Skeletal muscle tissue (tissue), 4 donors: ENCODE data around the gene RNU1-4. TPM values are rescaled to one million over a fixed set of nuclear protein-coding genes. Genes with fewer than 3 reads are reported as not detected.
"Not testable (repeated sequence)": the region's sequence is repeated elsewhere in the genome, so short reads cannot be mapped to it uniquely, and the experiment has no call there.

Experiments
- H3K27ac ChIP-seq: one replicate; pipeline ENCODE4 v1.7.0; 2013; ENCODE audit warnings: mild to moderate bottlenecking, low read depth, low read length, inconsistent platforms
- H3K27me3 ChIP-seq, 3 donors: one replicate each; pipeline ENCODE4 v1.7.0; 2013; ENCODE audit warnings: low read length in 3 of 3; ENCODE audit not compliant: control insufficient read depth in 3 of 3, insufficient read depth in 3 of 3
- H3K36me3 ChIP-seq, 3 donors: one replicate each; pipeline ENCODE4 v1.7.0; 2013; ENCODE audit warnings: low read length in 3 of 3; ENCODE audit not compliant: control insufficient read depth in 3 of 3, insufficient read depth in 3 of 3
- H3K4me1 ChIP-seq, 3 donors: one replicate each; pipeline ENCODE4 v1.7.0; 2013; ENCODE audit warnings: low read length in 3 of 3, mild to moderate bottlenecking in 3 of 3; ENCODE audit not compliant: control insufficient read depth in 3 of 3, insufficient read depth in 3 of 3
- H3K4me3 ChIP-seq, 3 donors: one replicate each; pipeline ENCODE4 v1.7.0; 2013; ENCODE audit warnings: low read length in 3 of 3
- H3K9ac ChIP-seq, 3 donors: one replicate each; pipeline ENCODE4 v1.7.0; 2013; ENCODE audit warnings: low read length in 3 of 3, mild to moderate bottlenecking in 3 of 3, moderate library complexity in 2 of 3, low read depth in 1 of 3
- H3K9me3 ChIP-seq, 3 donors: one replicate each; pipeline ENCODE4 v1.7.0; 2013; ENCODE audit warnings: low read length in 3 of 3; ENCODE audit not compliant: control insufficient read depth in 3 of 3
- total RNA-seq: library from RNA; depleted of rRNA; stranded (reverse); fragments of >200 nt; gene quantifications from one replicate; pipeline ENCODE4 v1.2.3, GENCODE V29; 2014
- donor health status: Osteomylitis.

The RNU1-4 gene
- total RNA-seq, 1 donor from 2014 or later: under 0.01 TPM

- H3K4me3 ChIP-seq, H3K36me3 ChIP-seq, H3K27ac ChIP-seq, H3K9me3 ChIP-seq, H3K9ac ChIP-seq: not testable (repeated sequence)
- peaks cover 4 to 12% (median 9%) of the 10 kb centered on the region in 3 donors for H3K4me1 ChIP-seq
- H3K27me3 ChIP-seq: peaks cover 8 to 28% (median 15%) of the 10 kb centered on the region in 3 donors
Observed at GRCh38 chr1:16770139-16770759, 29.9 kb downstream of the RNU1-4 start.

- not testable (repeated sequence) for H3K9ac ChIP-seq, H3K4me1 ChIP-seq, H3K4me3 ChIP-seq, H3K27ac ChIP-seq, H3K36me3 ChIP-seq, H3K9me3 ChIP-seq
- H3K27me3 ChIP-seq: peaks cover 8 to 28% (median 19%) of the 10 kb centered on the region in 3 donors
Observed at GRCh38 chr1:16770896-16771446, 30.7 kb downstream of the RNU1-4 start.

- not testable (repeated sequence) for H3K4me1 ChIP-seq, H3K27ac ChIP-seq
- peaks cover 5 to 25% (median 17%) of the 10 kb centered on the region in 3 donors for H3K27me3 ChIP-seq
Observed at GRCh38 chr1:16772275-16773204, 32.2 kb downstream of the RNU1-4 start.

GRCh38 chr1:16773205-16773596 lies 32.9 kb downstream of the RNU1-4 start:
- H3K36me3 ChIP-seq, H3K4me1 ChIP-seq, H3K9me3 ChIP-seq, H3K9ac ChIP-seq, H3K27ac ChIP-seq, H3K4me3 ChIP-seq: not testable (repeated sequence)
- peaks cover 10 to 25% (median 22%) of the 10 kb centered on the region in 3 donors for H3K27me3 ChIP-seq

More at GRCh38 chr1:16772275-16773204, 32.2 kb downstream of the RNU1-4 start:
- H3K9ac ChIP-seq, H3K9me3 ChIP-seq, H3K36me3 ChIP-seq, H3K4me3 ChIP-seq: not testable (repeated sequence)

GRCh38 chr1:16773723-16774122 lies 33.4 kb downstream of the RNU1-4 start:
- H3K9ac ChIP-seq, H3K4me3 ChIP-seq, H3K4me1 ChIP-seq, H3K9me3 ChIP-seq, H3K36me3 ChIP-seq, H3K27ac ChIP-seq: not testable (repeated sequence)
- peaks cover 10 to 25% (median 22%) of the 10 kb centered on the region in 3 donors for H3K27me3 ChIP-seq

- not testable (repeated sequence) for H3K27ac ChIP-seq, H3K9ac ChIP-seq, H3K36me3 ChIP-seq, H3K9me3 ChIP-seq, H3K4me1 ChIP-seq, H3K4me3 ChIP-seq
- peaks cover 10 to 28% (median 22%) of the 10 kb centered on the region in 3 donors for H3K27me3 ChIP-seq
Observed at GRCh38 chr1:16774773-16775172, 34.5 kb downstream of the RNU1-4 start.

GRCh38 chr1:16775290-16775689 lies 35.0 kb downstream of the RNU1-4 start:
- H3K27me3 ChIP-seq: peaks cover 12 to 26% (median 22%) of the 10 kb centered on the region in 3 donors
- not testable (repeated sequence) for H3K4me1 ChIP-seq, H3K9me3 ChIP-seq, H3K27ac ChIP-seq, H3K9ac ChIP-seq, H3K4me3 ChIP-seq, H3K36me3 ChIP-seq

- not testable (repeated sequence) for H3K4me1 ChIP-seq, H3K27ac ChIP-seq, H3K4me3 ChIP-seq, H3K9ac ChIP-seq, H3K9me3 ChIP-seq, H3K36me3 ChIP-seq
- H3K27me3 ChIP-seq: peaks cover 15 to 24% (median 19%) of the 10 kb centered on the region in 3 donors
Observed at GRCh38 chr1:16776248-16776647, 35.9 kb downstream of the RNU1-4 start.

- not testable (repeated sequence) for H3K27ac ChIP-seq, H3K4me3 ChIP-seq, H3K9ac ChIP-seq, H3K4me1 ChIP-seq, H3K9me3 ChIP-seq, H3K36me3 ChIP-seq
- peaks cover 15 to 24% (median 19%) of the 10 kb centered on the region in 3 donors for H3K27me3 ChIP-seq
Observed at GRCh38 chr1:16776835-16777234, 36.5 kb downstream of the RNU1-4 start.

GRCh38 chr1:16777821-16778220 lies 37.5 kb downstream of the RNU1-4 start:
- not testable (repeated sequence) for H3K9me3 ChIP-seq, H3K4me1 ChIP-seq, H3K27ac ChIP-seq, H3K9ac ChIP-seq, H3K4me3 ChIP-seq, H3K36me3 ChIP-seq
- H3K27me3 ChIP-seq: peaks cover 11 to 18% (median 13%) of the 10 kb centered on the region in 3 donors
